Measurements from ENCODE around the gene SEMA6B. TPM values are rescaled to one million over a fixed set of nuclear protein-coding genes. Genes with fewer than 3 reads are reported as not detected.

Gene SEMA6B
- polyA plus RNA-seq, 1 donor from 2014 or later: 21.6 TPM

GRCh38 chr19:4511300-4512054 is 48.0 kb downstream of the SEMA6B start:
- no peaks in the 10 kb centered on the region for H3K27me3 ChIP-seq (ENCODE audit: insufficient read depth, low read depth, low read length)

DNA sequence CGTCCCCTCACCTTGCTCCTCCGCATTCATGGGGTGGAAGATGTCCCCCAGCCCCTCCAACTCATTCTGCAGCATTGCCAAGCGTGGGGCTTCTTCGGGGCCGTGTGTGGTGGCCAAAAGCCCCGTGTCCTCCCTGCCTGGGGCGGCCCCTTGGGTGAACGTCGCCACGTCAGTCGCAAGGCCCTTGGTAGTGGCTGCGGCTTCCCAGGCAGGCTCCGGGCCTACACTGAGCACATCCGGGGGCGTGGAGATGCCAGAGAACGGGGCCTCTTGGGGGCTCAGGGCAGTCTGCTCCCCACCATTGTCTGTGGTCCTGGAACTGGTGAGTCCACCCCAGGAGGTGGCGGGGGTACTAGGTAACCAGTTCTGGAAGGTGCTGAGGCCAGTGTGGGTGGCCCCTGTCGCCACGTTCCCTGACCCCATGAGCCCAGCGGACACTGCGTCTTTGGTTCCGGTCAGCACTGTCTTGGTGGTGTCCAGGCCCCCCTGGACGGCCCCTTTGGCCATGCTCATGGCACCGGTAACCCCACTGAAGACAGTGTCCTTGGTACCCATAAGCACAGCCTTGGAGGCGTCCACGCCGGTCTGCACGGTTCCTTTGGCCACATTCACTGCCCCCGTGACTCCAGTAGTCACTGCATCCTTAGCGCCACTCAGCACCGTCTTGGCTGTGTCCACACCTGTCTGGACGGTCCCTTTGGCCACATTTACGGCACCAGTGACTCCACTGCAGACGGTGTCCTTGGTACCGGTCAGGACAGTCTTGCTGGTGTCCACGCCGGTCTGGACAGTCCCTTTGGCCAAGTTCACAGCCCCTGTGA is 48.8 kb downstream of the SEMA6B start:
- Histone ChIP-seq H4K20me1 (ENCODE audit: insufficient read depth) (no peaks in the 10 kb centered on the region), H3F3A (ENCODE audit: insufficient read depth, low read length, poor library complexity, severe bottlenecking) (no peaks in the 10 kb centered on the region), H3K79me2 (replicated peaks; ENCODE audit: insufficient read depth, low read length) (no peaks in the 10 kb centered on the region), H3K9ac (ENCODE audit: low read length) (no peak overlapping the region), H3K27ac (ENCODE audit: low read length) (no peak overlapping the region), H3K9me3 (ENCODE audit: low read length) (no peaks in the 10 kb centered on the region), H3K4me2 (ENCODE audit: low read length) (no peak overlapping the region), H3K4me3 (ENCODE audit: low read length) (no peak overlapping the region), H3K36me3 (ENCODE audit: insufficient read depth, low read length) (no peaks in the 10 kb centered on the region), H2AFZ (ENCODE audit: low read depth, low read length) (no peak overlapping the region), H3K27me3 (ENCODE audit: insufficient read depth, low read depth, low read length) (no peaks in the 10 kb centered on the region), H3K9me2 (ENCODE audit: insufficient read depth, low read length) (no peaks in the 10 kb centered on the region)
- TF ChIP-seq CTCF (IDR thresholded peaks at IDR 0.05; ENCODE audit: poor library complexity, severe bottlenecking): no peak
- no peak for TF ChIP-seq MXI1 (conservative IDR thresholded peaks at IDR 0.05; ENCODE audit: poor library complexity, severe bottlenecking)
- TF ChIP-seq SMC3 (conservative IDR thresholded peaks at IDR 0.05; ENCODE audit: poor library complexity): no peak
- no peak for TF ChIP-seq EZH2 (IDR thresholded peaks at IDR 0.05; ENCODE audit: borderline replicate concordance, insufficient read depth, low read length, poor library complexity, severe bottlenecking)
- TF ChIP-seq POLR2AphosphoS5 (IDR thresholded peaks at IDR 0.05): no peak
- TF ChIP-seq, protein P1, sequence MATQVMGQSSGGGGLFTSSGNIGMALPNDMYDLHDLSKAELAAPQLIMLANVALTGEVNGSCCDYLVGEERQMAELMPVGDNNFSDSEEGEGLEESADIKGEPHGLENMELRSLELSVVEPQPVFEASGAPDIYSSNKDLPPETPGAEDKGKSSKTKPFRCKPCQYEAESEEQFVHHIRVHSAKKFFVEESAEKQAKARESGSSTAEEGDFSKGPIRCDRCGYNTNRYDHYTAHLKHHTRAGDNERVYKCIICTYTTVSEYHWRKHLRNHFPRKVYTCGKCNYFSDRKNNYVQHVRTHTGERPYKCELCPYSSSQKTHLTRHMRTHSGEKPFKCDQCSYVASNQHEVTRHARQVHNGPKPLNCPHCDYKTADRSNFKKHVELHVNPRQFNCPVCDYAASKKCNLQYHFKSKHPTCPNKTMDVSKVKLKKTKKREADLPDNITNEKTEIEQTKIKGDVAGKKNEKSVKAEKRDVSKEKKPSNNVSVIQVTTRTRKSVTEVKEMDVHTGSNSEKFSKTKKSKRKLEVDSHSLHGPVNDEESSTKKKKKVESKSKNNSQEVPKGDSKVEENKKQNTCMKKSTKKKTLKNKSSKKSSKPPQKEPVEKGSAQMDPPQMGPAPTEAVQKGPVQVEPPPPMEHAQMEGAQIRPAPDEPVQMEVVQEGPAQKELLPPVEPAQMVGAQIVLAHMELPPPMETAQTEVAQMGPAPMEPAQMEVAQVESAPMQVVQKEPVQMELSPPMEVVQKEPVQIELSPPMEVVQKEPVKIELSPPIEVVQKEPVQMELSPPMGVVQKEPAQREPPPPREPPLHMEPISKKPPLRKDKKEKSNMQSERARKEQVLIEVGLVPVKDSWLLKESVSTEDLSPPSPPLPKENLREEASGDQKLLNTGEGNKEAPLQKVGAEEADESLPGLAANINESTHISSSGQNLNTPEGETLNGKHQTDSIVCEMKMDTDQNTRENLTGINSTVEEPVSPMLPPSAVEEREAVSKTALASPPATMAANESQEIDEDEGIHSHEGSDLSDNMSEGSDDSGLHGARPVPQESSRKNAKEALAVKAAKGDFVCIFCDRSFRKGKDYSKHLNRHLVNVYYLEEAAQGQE (IDR thresholded peaks at IDR 0.05; ENCODE audit: borderline replicate concordance): no peak
- no peak for TF ChIP-seq TAF1 (IDR thresholded peaks at IDR 0.05; ENCODE audit: low read depth)
- TF ChIP-seq RAD21 (conservative IDR thresholded peaks at IDR 0.05): no peak
- no peak for TF ChIP-seq EP300 (conservative IDR thresholded peaks at IDR 0.05; ENCODE audit: poor library complexity, severe bottlenecking)

More at GRCh38 chr19:4511300-4512054, 48.0 kb downstream of the SEMA6B start:
- Histone ChIP-seq H3K9me3 (ENCODE audit: low read length) (no peaks in the 10 kb centered on the region), H4K20me1 (ENCODE audit: insufficient read depth) (no peaks in the 10 kb centered on the region), H3K4me2 (ENCODE audit: low read length) (no peak overlapping the region), H3K27ac (ENCODE audit: low read length) (no peak overlapping the region), H2AFZ (ENCODE audit: low read depth, low read length) (no peak overlapping the region), H3K36me3 (ENCODE audit: insufficient read depth, low read length) (no peaks in the 10 kb centered on the region), H3K9ac (ENCODE audit: low read length) (no peak overlapping the region), H3K79me2 (replicated peaks; ENCODE audit: insufficient read depth, low read length) (no peaks in the 10 kb centered on the region), H3K4me3 (ENCODE audit: low read length) (no peak overlapping the region), H3K9me2 (ENCODE audit: insufficient read depth, low read length) (no peaks in the 10 kb centered on the region), H3F3A (ENCODE audit: insufficient read depth, low read length, poor library complexity, severe bottlenecking) (no peaks in the 10 kb centered on the region)
- TF ChIP-seq TAF1 (IDR thresholded peaks at IDR 0.05; ENCODE audit: low read depth) (no peak), RAD21 (conservative IDR thresholded peaks at IDR 0.05) (no peak), SMC3 (conservative IDR thresholded peaks at IDR 0.05; ENCODE audit: poor library complexity) (no peak), POLR2AphosphoS5 (IDR thresholded peaks at IDR 0.05) (no peak), EP300 (conservative IDR thresholded peaks at IDR 0.05; ENCODE audit: poor library complexity, severe bottlenecking) (no peak), MXI1 (conservative IDR thresholded peaks at IDR 0.05; ENCODE audit: poor library complexity, severe bottlenecking) (no peak), EZH2 (IDR thresholded peaks at IDR 0.05; ENCODE audit: borderline replicate concordance, insufficient read depth, low read length, poor library complexity, severe bottlenecking) (no peak)
- TF ChIP-seq, protein P1 (IDR thresholded peaks at IDR 0.05; ENCODE audit: borderline replicate concordance): no peak

All from neural cell (in vitro differentiated cells).